Neural cell (in vitro differentiated cells): ENCODE data around the gene TMEM94. TPM values are rescaled to one million over a fixed set of nuclear protein-coding genes. Genes with fewer than 3 reads are reported as not detected.

ENCODE experiments used
- H2AFZ ChIP-seq: fragments of 200-600, 300-800 bp; sonication (generic), shearing (Covaris generic); 2 replicates; pipeline ENCODE4 v1.6.0; 2014; ENCODE audit warnings: low read depth, mild to moderate bottlenecking, antibody characterized with exemption, low read length, moderate library complexity
- H3F3A ChIP-seq: fragments of 200-600 bp; shearing (Covaris generic); 2 replicates; pipeline ENCODE4 v1.6.1; 2016; ENCODE audit warnings: mild to moderate bottlenecking, moderate library complexity, mixed read lengths, antibody characterized with exemption, low read length; ENCODE audit not compliant: insufficient read depth, poor library complexity, severe bottlenecking
- H3K27ac ChIP-seq: fragments of 200-600, 300-800 bp; sonication (generic), shearing (Covaris generic); 2 replicates; pipeline ENCODE4 v1.5.1; 2014; ENCODE audit warnings: mild to moderate bottlenecking, low read length, moderate library complexity
- H3K27me3 ChIP-seq: fragments of 300-800, 200-600 bp; sonication (generic), shearing (Covaris generic); 2 replicates; pipeline ENCODE4 v1.6.0; 2014; ENCODE audit warnings: mild to moderate bottlenecking, low read depth, low read length, moderate library complexity; ENCODE audit not compliant: insufficient read depth
- H3K36me3 ChIP-seq: fragments of 300-800, 200-600 bp; sonication (generic), shearing (Covaris generic); 2 replicates; pipeline ENCODE4 v1.5.1; 2014; ENCODE audit warnings: mild to moderate bottlenecking, antibody characterized with exemption, low read length, moderate library complexity; ENCODE audit not compliant: insufficient read depth
- H3K4me2 ChIP-seq: fragments of 300-800, 200-600 bp; sonication (generic), shearing (Covaris generic); 2 replicates; pipeline ENCODE4 v1.6.0; 2014; ENCODE audit warnings: mild to moderate bottlenecking, low read length
- H3K4me3 ChIP-seq: fragments of 300-800, 200-600 bp; sonication (generic), shearing (Covaris generic); 2 replicates; pipeline ENCODE4 v1.5.1; 2014; ENCODE audit warnings: mild to moderate bottlenecking, low read length, moderate library complexity
- H3K79me2 ChIP-seq: fragments of 200-600 bp; shearing (Covaris generic); replicated peaks from 2 replicates; pipeline ENCODE4 v1.6.0; 2014; ENCODE audit warnings: mild to moderate bottlenecking, low read length, moderate library complexity; ENCODE audit not compliant: insufficient read depth
- H3K9ac ChIP-seq: fragments of 300-800, 200-600 bp; sonication (generic), shearing (Covaris generic); 2 replicates; pipeline ENCODE4 v1.6.1; 2016; ENCODE audit warnings: mild to moderate bottlenecking, low read length, mixed read lengths
- H3K9me2 ChIP-seq: fragments of 200-600 bp; shearing (Covaris generic); 2 replicates; pipeline ENCODE4 v1.6.1; 2016; ENCODE audit warnings: mild to moderate bottlenecking, low read length, mixed read lengths; ENCODE audit not compliant: insufficient read depth
- H3K9me3 ChIP-seq: fragments of 200-600, 300-800 bp; sonication (generic), shearing (Covaris generic); 2 replicates; pipeline ENCODE4 v1.6.1; 2016; ENCODE audit warnings: mild to moderate bottlenecking, mixed run types, low read length, moderate library complexity, mixed read lengths
- H4K20me1 ChIP-seq: fragments of 200-600 bp; shearing (Covaris generic); 2 replicates; pipeline ENCODE4 v1.6.1; 2016; ENCODE audit warnings: mild to moderate bottlenecking, mixed run types; ENCODE audit not compliant: insufficient read depth
- CTCF ChIP-seq: fragments of 450-650 bp; IDR thresholded peaks from 2 replicates; pipeline ENCODE4 v1.5.1; 2014; ENCODE audit warnings: antibody characterized with exemption, mild to moderate bottlenecking, moderate library complexity; ENCODE audit not compliant: poor library complexity, severe bottlenecking
- EP300 ChIP-seq: fragments of 450-650 bp; conservative IDR thresholded peaks from 2 replicates; pipeline ENCODE4 v1.6.1; 2014; ENCODE audit warnings: antibody characterized with exemption, mild to moderate bottlenecking, moderate library complexity; ENCODE audit not compliant: poor library complexity, severe bottlenecking
- EZH2 ChIP-seq: fragments of 200-600, 300-800 bp; shearing (Covaris generic), sonication (generic); IDR thresholded peaks from 2 replicates; pipeline ENCODE4 v1.6.1; 2014; ENCODE audit warnings: antibody characterized with exemption, low read length, borderline replicate concordance, mild to moderate bottlenecking; ENCODE audit not compliant: insufficient read depth, poor library complexity, severe bottlenecking
- MXI1 ChIP-seq: fragments of 450-650 bp; conservative IDR thresholded peaks from 2 replicates; pipeline ENCODE4 v1.6.1; 2014; ENCODE audit warnings: antibody characterized with exemption, mild to moderate bottlenecking; ENCODE audit not compliant: poor library complexity, severe bottlenecking
- POLR2AphosphoS5 ChIP-seq: IDR thresholded peaks from 2 replicates; pipeline ENCODE4 v1.6.1; 2012
- RAD21 ChIP-seq: fragments of 450-650 bp; conservative IDR thresholded peaks from 2 replicates; pipeline ENCODE4 v1.6.1; 2014; ENCODE audit warnings: antibody characterized with exemption, mild to moderate bottlenecking, moderate library complexity
- REST ChIP-seq: IDR thresholded peaks from 2 replicates; pipeline ENCODE4 v1.6.1; 2012; ENCODE audit warnings: borderline replicate concordance
- SMC3 ChIP-seq: fragments of 450-650 bp; conservative IDR thresholded peaks from 2 replicates; pipeline ENCODE4 v1.6.1; 2014; ENCODE audit warnings: antibody characterized with exemption, mild to moderate bottlenecking, moderate library complexity; ENCODE audit not compliant: poor library complexity
- TAF1 ChIP-seq: IDR thresholded peaks from 2 replicates; pipeline ENCODE4 v1.6.1; 2012; ENCODE audit warnings: low read depth
- polyA plus RNA-seq: library from polyadenylated mRNA; depleted of rRNA; stranded (reverse); fragments of >200 nt; gene quantifications from 2 replicates; pipeline ENCODE4 v1.2.3, GENCODE V29; 2014

TMEM94 gene
- polyA plus RNA-seq, 1 donor from 2014 or later: 37.0 TPM

- Histone ChIP-seq H3K27me3 (no peaks in the 10 kb centered on the region), H3K9me2 (no peaks in the 10 kb centered on the region), H3K27ac (no peak overlapping the region), H3F3A (no peaks in the 10 kb centered on the region), H3K9ac (no peak overlapping the region), H4K20me1 (no peaks in the 10 kb centered on the region), H3K4me3 (no peak overlapping the region), H3K9me3 (no peaks in the 10 kb centered on the region), H2AFZ (no peak overlapping the region), H3K36me3 (no peaks in the 10 kb centered on the region), H3K79me2 (no peaks in the 10 kb centered on the region), H3K4me2 (no peak overlapping the region)
- TF ChIP-seq CTCF (no peak), REST (no peak), EZH2 (no peak), TAF1 (no peak), EP300 (no peak), SMC3 (no peak), MXI1 (no peak), RAD21 (no peak), POLR2AphosphoS5 (no peak)
Measured at GRCh38 chr17:75506134-75506533, 49.7 kb downstream of the TMEM94 start.

- Histone ChIP-seq H3K79me2 (no peaks in the 10 kb centered on the region), H4K20me1 (no peaks in the 10 kb centered on the region), H3K36me3 (no peaks in the 10 kb centered on the region), H2AFZ (no peak overlapping the region), H3K4me2 (no peak overlapping the region), H3K9me2 (no peaks in the 10 kb centered on the region), H3K9ac (no peak overlapping the region), H3K27ac (no peak overlapping the region), H3K27me3 (no peaks in the 10 kb centered on the region), H3K4me3 (no peak overlapping the region), H3K9me3 (no peaks in the 10 kb centered on the region), H3F3A (no peaks in the 10 kb centered on the region)
- TF ChIP-seq REST (no peak), EZH2 (no peak), TAF1 (no peak), CTCF (no peak), POLR2AphosphoS5 (no peak), RAD21 (no peak), SMC3 (no peak), EP300 (no peak), MXI1 (no peak)
Measured at GRCh38 chr17:75506888-75507287, 50.5 kb downstream of the TMEM94 start.
